ENCODE measurements around the gene KCNT2.

- TF ChIP-seq EZH2 (IDR thresholded peaks at IDR 0.05; ENCODE audit: borderline replicate concordance, low read length): no peak
- TF ChIP-seq CTCF (conservative IDR thresholded peaks at IDR 0.05 in 1 of 2, IDR thresholded peaks at IDR 0.05 in 1 of 2; ENCODE audit: extremely low read depth in 1 of 2, insufficient read depth in 1 of 2, low read depth in 1 of 2, low read length in 2 of 2): no peak
These were observed 14.8 kb upstream of the KCNT2 start for GRCh38 chr1:196623079-196623478.
